ENCODE data around the gene HS3ST5.
A peak's percentile ranks its signal among the peaks of the same experiment; 100 is the strongest.
"Not testable (repeated sequence)": the region's sequence is repeated elsewhere in the genome, so short reads cannot be mapped to it uniquely, and the experiment has no call there.

HS3ST5 gene

DNA sequence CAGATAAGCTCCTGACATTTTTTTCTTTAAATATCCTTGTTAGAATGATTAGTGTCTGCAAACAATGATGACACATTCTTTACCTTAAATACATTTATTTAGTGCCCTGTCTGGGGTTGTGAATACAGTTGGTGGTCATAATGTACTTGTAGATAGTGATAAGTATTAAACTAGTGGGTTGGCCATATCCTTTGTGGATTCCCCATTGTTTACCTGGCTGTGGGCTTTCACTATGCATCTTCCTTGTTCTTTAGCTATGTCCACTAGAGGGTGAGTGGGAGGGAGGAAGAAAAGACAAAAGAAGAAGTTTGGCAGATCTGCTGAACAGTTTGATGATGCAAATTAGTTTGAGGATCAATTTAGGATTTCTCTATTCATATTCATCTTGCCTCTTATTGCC lies 15.7 kb downstream of the HS3ST5 start:
- no peak for DNase-seq

DNA sequence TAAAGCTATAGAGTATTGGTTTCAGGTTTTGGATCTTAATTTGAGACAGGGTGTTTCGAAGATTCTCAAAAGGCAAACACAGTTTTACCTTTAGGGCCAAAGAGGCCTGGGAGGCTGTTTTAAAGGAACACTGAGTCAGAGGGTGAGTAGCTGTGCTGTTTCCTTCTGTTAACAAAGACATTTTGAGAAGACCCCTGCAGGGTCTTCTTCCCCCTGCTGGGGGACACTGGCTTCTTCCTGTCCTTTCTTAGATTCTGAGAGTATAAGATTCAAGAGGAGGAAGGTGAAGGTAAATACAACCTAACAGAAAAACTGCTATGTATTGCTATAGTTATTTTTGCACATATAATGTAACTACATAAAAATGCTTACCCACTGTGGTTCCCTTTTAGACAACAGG lies 19.0 kb downstream of the HS3ST5 start:
- DNase-seq, result no peak

DNA sequence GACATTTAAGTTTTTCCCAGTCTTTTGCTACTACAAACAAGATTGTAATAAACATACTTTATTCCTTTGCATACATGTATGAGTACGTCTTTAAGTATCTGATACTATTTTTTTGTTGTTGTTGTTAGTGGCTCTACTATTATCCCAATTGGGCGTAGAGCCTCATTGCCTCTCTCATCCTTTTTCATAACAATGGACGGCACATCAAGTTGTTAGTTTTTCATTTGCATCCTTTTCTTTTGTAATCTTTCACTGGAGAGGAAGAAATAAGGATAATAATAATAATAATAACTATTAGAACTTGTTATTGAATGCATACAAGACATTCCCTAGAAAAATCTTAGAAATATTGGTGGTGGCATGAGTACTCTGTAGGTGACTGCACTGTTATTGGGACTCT lies 23.1 kb downstream of the HS3ST5 start:
- DNase-seq, result no peak

DNA sequence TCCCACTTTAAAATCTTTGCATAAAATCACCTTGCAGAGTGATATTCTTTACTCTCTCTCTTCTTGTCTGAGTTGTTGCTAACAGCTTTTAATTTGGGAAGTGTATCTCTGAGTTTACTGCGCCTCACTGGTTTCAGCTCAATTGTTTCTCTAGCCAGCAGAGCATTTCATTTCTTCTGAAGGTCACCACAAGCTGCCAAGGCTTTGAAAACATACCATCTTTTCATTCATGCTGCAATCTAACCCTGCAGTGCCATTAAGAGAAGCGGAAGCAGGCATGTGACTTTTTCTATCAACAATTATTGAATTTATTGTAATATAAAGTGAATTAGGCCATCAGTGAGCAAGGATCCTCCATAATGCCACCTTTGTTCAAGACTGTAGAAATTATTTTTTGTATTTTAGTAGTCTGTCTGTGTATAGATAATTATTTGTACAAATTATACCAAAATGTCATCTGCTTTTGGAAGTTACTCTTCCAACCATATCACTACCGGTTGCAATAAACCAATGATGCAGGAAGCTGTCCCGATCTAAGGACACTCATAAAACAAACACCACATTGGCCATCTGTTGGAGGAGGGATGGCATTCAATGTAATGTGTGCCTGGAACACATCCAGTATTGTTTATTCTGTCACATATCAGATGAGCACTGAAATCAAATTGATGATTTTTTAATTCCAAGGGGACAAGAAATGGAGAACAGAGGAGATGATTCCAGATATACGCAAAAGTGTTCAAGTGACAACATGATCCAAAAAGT lies 26.8 kb downstream of the HS3ST5 start:
- DNase-seq, result no peak

DNA sequence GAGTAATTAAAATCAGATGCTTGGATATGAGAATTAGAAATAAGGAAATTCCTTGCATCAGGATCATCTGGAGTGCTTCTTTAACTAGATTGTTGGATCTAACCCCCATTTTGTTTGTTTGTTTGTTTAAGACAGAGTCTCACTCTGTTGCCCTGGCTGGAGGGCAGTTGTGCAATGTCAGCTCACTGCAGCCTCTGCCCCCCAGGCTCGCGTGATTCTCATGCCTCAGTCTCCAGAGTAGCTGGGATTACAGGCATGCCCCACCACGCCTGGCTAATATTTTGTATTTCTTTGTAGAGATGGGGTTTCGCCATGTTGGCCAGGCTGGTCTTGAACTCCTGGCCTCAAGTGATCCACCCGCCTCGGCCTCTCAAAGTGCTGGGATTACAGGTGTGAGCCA lies 29.0 kb downstream of the HS3ST5 start:
- DNase-seq, result not testable (repeated sequence)

DNA sequence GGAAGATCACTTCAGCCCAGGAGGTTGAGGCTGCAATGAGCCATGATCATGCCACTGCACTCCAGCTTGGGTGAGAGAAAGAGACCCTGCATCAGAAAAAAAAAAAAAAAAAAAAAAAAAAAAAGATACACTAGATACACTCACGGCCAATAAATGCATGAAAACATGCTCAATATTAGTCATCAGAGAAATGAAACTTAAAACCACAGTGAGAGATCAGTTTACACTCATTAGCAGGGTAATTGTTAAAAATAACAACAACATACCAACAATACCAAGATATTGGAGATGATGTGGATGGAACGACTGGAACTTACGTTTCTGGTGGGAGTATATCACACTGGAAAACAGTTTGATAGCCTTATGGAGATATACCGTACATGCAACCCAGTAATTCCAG lies 29.9 kb downstream of the HS3ST5 start:
- no peak for DNase-seq

DNA sequence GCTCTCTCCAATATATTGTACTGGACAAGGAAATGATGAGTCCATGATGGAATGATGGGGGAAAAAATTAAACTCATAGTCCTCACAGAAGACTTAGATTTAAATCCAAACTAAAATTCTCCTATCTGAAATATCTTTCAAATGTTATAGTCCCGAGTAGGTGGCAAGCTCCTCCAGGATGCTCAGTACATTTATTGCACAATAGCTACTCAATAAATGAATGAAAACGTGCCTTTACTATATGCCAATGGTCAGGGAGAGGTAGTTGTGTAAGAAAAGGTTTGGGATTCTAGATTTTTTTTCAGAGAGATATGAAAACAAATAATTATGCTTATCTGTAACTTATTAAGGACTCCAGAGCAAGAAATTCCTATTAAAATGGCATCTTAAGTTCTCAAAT lies 32.8 kb downstream of the HS3ST5 start:
- no peak for DNase-seq

DNA sequence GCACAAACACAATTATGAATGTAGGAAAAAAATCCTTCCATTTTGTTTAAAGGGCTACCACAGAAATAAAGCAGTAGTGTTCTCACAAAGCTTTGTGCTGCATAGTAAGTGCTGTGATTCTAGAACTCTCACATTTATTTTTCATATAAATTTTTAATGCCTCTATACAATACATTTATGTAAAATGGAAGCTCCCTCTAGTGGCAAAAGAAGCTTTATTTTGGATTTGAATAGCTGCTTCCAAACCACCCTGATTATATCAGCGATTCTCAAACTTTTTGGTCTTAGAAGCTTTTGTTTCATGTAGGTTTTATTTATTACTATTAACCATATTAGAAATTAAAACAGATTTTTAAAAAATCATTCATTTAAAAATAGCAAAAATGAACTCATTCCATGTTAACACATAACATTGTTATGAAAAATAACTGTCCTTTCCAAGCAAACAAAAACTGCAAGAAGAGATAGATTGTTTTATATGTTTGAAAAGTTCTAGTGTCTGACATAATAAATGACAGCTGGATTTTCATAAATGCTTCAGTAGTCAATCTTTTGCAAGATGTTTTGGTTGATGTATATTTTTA lies 38.4 kb downstream of the HS3ST5 start:
- DNase-seq, result peak in 1 of 2 donors; percentile 0

DNA sequence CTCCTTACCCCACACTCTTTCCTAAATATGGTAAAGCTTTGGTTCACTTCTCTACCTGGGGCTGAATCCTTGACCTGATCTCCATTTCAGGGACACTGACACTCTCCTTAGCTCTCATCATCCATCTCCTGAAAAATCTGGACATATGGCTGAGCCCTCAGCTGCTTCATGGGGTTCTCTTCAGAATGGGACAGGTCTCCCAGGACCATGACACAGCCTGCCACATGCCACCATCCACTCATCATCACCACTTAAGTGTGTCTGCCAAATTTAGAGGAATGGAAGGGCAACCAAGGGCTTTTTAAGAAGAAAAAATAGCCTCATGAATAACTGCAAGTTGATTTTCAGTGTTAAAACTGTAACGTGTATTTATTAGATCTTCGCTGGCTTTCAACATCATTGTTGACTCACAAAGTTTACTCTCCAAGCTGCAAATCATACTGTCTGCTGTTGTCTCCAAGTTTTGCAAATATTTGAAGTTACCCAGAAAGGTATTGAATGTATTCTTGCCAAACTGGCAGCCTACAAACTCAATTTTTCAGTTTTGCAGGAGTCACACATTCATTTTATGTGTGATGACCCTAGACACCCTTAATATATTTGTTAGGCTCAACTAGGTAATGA lies 41.1 kb downstream of the HS3ST5 start:
- DNase-seq, result no peak

DNA sequence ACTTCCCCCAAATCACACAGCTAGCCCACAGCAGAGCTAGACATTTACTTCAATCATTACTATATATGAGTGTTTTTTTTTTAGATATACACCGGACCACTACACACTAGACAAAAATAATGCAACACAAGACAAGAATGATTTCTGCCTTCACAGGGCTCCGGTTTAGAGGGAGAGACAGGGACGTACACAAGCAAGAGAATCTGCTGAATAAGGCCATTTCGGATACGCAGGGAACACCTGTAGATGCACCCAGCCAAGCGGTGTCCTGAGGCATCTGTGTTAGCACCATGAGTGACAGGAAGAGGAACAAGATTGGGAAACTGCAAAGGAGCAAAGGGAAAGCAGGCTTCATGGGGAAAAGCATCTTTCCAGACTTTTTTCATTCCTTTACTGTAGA lies 45.7 kb downstream of the HS3ST5 start:
- no peak for DNase-seq

DNA sequence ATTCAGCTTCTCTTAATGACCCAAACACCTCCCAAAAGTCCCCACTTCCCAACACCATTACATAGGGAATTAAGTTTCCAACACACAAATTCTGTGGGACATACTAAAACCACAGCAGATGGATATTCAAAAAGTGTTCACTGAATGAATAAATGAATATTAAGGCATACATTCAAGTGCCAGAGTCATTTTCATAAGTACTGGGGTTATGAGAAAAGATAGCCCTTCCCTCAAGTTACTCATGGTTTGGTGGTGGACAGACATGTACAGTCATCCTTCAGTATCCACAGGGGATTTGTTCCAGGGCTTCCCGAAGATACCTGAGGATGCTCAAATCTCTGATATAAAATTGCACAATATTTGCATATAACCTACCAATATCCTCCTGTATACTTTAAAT lies 50.4 kb downstream of the HS3ST5 start:
- no peak for DNase-seq

DNA sequence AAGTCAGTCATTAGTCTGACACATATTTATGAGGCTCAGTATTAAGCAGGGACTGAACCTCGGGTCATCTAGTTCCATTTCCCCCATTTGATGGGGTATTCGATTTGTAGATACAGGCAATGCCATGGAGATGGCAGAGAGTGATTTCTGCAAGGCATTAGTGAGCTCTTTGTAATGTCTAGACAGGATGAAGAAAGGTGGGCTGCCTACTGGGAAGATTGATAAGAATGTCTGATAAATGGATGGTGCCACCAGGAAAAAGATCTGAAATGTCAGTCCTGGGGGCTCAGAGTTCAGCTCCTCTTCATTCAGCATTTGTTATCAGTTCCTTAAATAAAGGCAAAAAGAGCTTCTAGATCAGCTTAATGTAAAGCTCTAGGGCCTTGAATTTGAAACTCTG lies 51.4 kb downstream of the HS3ST5 start:
- no peak for DNase-seq

DNA sequence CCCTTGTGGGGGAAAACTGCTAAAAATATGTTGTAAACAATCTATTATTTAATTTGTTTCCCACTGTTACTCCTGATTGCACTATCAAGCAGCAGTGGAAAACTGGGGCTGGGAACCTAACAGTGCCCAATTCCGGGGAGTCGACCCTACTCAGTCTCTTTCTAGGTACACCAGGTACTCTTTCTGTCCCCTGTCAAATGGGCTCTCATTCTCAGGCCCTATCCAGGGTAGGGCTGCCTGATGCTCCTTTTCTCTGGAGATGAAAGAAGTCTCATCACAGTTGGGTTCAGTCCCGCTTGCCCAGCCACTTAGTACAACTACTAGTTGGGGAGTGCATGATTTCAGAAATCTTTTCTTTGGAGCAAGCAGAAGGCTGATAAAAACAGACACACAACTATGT lies 52.0 kb downstream of the HS3ST5 start:
- no peak for DNase-seq

DNA sequence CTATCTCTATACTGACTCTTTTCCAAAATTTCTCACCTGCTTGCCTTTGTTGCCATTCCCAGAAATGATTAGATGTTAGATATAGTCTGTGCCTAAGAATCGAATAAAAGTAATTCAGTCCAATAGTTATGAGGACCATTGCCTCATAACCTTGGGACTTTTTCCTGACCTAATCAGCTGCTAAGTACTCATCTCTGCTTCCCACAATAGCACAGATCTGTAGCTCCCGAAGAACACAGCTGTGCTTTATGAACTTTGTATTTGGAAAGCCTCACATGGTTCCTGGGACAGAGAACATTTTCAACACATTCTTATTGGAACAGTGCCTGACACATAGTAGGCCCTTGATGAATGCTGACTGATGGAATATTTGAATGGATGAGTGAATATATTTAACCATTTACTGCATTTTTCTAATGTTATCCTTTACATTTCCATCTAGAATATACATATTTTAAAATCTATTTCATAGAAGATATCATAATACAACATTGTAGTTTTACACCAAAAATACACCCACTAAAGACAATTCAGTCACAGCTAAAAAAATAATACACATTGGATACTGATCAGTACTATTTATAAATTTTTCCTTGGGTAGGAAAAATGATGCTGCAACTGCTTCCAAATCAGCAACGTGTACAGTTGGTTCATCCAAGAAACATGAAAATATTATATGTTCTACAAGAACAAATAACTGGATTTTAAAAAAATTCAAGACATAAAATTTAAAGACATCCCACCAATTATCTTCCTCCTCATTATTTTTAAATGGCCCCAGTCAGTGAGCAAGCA lies 53.9 kb downstream of the HS3ST5 start:
- DNase-seq, result no peak

DNA sequence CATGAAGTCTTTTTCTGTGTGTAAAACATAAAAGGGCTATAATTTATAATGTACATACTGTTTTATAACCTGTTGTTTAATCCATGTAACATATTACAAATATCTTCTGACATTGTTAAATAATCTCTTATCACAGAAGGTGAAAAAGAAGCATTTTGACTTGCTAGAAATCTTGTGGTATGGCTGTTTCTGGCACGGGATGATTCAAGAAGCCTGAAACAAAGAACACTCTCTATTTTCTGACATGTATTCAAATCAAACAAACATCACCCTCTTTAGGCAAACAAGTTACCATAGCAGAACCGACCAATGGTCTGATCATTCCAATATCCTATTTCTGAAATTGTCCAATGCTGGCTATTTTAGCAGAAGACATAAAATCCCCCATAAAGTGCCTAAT lies 55.4 kb downstream of the HS3ST5 start:
- DNase-seq, result no peak

DNA sequence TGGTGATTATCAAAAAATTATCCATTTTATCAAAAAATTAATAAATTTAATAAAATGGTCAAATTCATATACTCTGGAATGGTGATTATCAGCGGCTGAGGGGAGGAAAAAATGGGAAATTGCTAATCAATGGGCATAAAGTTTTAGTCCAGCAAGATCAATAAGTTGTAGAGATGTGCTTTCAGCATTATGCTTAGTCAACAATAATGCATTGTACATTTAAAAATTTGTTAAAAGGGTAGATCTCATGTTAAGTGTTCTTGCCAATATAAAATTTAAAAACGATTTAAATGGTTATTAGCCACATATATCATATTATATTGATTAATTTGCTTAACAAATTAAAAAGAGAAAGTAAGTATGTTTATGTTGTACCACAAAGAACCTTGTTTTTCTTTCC lies 56.6 kb downstream of the HS3ST5 start:
- no peak for DNase-seq

DNA sequence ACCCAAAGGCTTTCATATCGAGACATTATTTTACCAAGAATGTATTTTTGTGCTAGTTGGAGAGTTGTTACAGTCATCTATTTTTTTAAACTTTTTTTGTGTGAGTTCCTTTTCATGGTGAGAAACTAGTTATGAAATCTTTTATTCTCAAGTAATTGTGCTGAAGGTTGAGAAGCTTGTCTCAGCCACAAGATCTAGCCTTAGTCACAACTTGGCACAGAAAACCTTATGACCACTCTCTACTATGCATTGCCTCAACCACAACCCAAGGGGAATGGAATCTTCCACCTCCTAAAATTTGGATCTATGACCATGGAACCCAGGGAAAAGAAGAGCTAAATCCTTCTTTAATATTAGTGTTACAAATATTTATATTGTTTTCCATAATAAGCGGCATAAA lies 58.5 kb downstream of the HS3ST5 start:
- DNase-seq, result no peak

DNA sequence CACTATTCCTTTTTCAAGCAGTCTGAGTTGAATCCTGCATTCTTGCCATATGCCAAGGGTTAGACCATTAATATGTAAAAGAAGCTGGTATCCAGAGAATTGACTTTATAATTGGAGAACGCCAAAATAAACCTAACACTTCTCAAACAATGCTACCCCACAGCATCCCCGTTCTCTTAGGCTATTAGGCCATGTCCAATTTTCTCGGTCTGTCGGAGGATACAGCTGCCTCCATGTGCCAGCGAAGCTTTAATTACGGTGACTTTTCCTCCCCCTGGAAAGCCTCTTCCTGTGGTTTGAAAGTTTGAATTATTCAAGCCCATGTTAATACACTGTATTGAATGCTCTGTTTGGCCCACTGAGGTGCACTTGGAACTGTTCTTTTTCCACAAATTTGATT lies 60.5 kb downstream of the HS3ST5 start:
- no peak for DNase-seq

DNA sequence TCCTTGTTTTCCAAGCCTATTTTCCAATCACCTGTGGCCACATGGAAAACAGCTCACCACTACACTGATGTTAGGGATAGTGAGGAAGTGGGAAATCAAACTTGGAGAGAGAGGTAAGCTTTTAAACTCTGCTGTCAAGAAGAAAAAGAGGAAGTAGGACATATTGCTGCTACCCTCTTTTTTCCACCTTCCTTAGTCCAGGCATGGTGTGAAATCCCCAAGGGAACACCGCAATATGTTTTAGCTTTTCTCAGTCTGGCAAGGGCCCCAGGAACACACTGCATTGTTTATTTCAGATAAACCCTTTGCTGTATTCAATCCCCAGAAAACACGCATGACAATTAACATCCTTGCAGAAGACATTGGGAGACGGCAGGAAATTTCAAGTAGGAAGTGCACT lies 61.3 kb downstream of the HS3ST5 start:
- DNase-seq, result no peak

DNA sequence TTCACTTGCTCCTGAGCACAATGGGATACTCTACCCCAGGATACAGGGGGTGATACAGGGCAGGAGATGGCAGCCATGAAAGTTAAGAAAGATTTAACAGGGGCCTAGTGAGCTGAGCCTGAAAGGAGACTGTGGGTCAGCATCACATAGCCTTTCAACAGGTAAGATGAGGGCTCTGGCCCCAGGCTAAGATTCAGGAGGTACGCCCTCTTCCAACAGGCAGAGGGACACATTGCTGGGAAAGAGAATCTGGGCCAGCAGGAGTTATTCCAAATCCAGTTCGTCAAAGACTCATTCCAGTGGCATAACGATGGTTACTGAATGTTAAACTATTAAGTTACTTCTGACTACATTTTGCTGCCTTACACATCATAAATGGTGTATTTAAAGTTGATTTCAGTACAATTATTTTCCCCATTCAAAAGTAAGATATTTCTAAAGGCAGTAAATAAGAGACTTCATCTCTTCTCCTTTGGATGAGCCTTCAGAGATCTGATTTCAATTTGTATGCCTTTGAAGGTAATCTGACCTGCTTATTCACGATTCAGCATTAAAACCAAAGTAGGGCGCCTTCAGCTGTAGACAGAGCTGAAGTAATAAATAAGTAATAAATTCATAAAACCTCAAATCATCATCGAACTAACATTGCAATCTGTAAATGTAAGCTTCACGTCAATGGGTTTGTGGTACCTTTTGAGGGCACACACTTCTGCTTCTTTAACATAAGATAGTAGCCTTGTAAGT lies 62.4 kb downstream of the HS3ST5 start:
- no peak for DNase-seq

DNA sequence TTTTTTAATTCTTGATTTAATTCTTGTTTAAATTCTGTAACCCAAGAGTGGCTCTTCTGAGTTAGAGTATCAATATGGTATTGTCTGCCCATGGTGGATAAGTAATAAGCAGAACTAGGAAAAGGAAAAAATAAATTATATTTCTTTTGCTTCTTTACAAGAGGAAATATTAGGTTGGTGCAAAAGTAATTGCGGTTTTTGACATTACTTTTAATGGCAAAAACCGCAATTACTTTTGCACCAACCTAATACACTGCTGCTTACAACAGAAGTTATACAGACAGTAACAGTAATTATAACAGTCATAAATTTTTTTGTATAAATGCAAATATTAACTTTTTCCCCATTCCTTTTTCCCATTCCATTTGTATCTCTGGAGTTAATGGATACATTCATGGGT lies 65.6 kb downstream of the HS3ST5 start:
- DNase-seq, result no peak

DNA sequence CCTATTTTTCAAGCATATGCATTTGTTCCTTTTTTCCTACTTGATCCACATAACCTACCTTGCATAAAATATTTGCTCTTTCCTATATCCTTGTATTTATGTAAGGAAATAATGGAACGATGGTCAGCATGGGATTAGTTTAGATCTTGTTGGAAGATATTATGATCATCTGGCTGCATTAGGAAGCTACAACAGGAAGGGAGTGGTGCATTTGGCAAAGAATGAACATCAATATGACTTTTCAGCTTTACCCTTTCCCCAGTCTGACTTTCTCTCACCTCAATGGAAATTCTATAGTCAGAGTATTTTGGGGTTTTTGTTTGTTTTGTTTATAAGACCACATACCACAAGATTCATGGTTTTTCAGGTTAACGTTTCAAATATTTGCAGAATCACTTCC lies 66.0 kb downstream of the HS3ST5 start:
- no peak for DNase-seq

DNA sequence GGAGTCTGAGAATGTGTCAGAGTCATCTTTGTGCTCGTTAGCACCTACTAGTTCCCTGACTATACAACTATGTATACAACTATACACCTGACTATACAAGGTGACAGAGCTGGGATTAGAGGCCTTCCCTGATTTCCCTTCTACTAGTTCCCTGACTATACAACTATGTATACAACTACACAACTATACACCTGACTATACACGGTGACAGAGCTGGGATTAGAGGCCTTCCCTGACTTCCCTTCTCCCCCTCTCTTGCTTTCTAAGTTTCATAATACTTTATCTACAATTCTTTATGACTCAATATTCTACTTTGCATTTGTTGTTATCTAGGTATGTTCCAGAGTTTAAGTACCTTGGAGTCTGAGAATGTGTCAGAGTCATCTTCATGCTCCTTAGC lies 68.0 kb downstream of the HS3ST5 start:
- no peak for DNase-seq
